ENCODE data around the gene AFTPH. TPM values are rescaled to one million over a fixed set of nuclear protein-coding genes. Genes with fewer than 3 reads are reported as not detected.

Gene AFTPH
- total RNA-seq, 1 experiment from 2014 or later = 13.5 TPM

DNA sequence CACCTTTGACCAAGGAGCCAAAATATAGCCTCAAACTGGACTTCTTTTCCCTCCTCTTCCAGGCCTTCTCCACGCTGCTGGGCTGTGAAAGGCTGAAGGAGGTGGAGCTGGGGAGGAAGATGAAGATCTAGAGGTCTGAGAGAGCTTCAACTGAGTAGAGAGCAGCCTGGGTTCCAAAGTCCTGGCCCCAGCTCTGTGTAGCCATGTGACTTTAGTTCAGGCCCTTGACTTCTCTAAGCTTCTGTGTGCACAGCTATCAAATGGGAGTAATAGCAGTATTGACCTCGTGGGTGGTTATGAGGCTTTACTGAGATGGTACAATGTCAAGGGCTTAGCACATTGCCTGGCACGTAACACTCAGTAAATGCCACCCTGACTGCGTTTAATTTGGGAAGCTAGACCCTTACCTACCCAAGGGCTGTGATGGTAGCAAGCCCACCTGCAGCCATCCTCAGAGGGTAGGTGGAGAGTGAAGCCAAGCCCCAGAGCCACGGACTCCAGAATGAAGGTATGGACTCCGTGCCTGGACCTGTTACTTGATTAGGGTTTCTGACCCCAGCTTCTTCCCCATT, 91.2 kb downstream of the AFTPH start:
- Mint-ChIP-seq H3K36me3 (ENCODE audit: insufficient read depth in 1 of 3, low read depth in 3 of 3) (no peaks in the 10 kb centered on the region), H3K4me1 (peaks cover 32 to 41% of the 10 kb centered on the region in 2 experiments), H3K4me3 (no peak overlapping the region), H3K27ac (no peak overlapping the region), H3K9me3 (no peaks in the 10 kb centered on the region), H3K27me3 (ENCODE audit: low read depth) (peaks cover 31% of the 10 kb centered on the region)
- Histone ChIP-seq H3K79me2 (ENCODE audit: insufficient read depth, low read length) (no peaks in the 10 kb centered on the region), H2AK5ac (ENCODE audit: insufficient read length, low read length) (no peak overlapping the region), H3K4me2 (ENCODE audit: insufficient read depth, insufficient read length, low read length) (no peak overlapping the region), H4K20me1 (ENCODE audit: control insufficient read depth, insufficient read depth, insufficient read length) (no peaks in the 10 kb centered on the region), H3K27ac (ENCODE audit: insufficient read length, low read depth, low read length) (no peak overlapping the region), H3K18ac (ENCODE audit: insufficient read length, low read depth, low read length) (no peak overlapping the region), H3K14ac (ENCODE audit: insufficient read depth, low read length) (no peak overlapping the region), H3K23ac (ENCODE audit: insufficient read length, low read depth, low read length) (no peak overlapping the region), H3K56ac (ENCODE audit: insufficient read length, low read depth, low read length) (no peak overlapping the region), H3K4me1 (ENCODE audit: insufficient read depth, low read length) (no peaks in the 10 kb centered on the region), H3K9ac (ENCODE audit: extremely low read depth, insufficient read length, low read length) (no peak overlapping the region), H2BK12ac (ENCODE audit: insufficient read length, low read depth, low read length) (no peak overlapping the region), H3K23me2 (ENCODE audit: insufficient read length, low read depth, low read length, poor library complexity, severe bottlenecking) (no peaks in the 10 kb centered on the region), H4K91ac (ENCODE audit: insufficient read length, low read depth, low read length) (no peak overlapping the region), H4K8ac (replicated peaks; ENCODE audit: insufficient read length, low read depth, low read length) (no peak overlapping the region), H2AFZ (ENCODE audit: low read length) (no peak overlapping the region), H3K79me1 (ENCODE audit: insufficient read depth, low read depth, low read length, poor library complexity, severe bottlenecking) (no peaks in the 10 kb centered on the region), H4K5ac (ENCODE audit: insufficient read length, low read depth, low read length) (no peak overlapping the region), H3K4ac (ENCODE audit: low read depth, low read length) (no peak overlapping the region), H3K9me3 (ENCODE audit: control insufficient read depth, low read depth, low read length) (no peaks in the 10 kb centered on the region), H2BK5ac (ENCODE audit: insufficient read length, low read length) (no peak overlapping the region), H3T11ph (ENCODE audit: low read length) (no peak overlapping the region), H3K27me3 (ENCODE audit: insufficient read depth, low read length) (no peaks in the 10 kb centered on the region), H2BK15ac (ENCODE audit: low read depth, low read length) (no peak overlapping the region), H2BK120ac (ENCODE audit: low read depth, low read length, poor library complexity, severe bottlenecking) (no peak overlapping the region), H2BK20ac (ENCODE audit: low read depth, low read length, poor library complexity, severe bottlenecking) (no peak overlapping the region)
- TF ChIP-seq, protein P1, sequence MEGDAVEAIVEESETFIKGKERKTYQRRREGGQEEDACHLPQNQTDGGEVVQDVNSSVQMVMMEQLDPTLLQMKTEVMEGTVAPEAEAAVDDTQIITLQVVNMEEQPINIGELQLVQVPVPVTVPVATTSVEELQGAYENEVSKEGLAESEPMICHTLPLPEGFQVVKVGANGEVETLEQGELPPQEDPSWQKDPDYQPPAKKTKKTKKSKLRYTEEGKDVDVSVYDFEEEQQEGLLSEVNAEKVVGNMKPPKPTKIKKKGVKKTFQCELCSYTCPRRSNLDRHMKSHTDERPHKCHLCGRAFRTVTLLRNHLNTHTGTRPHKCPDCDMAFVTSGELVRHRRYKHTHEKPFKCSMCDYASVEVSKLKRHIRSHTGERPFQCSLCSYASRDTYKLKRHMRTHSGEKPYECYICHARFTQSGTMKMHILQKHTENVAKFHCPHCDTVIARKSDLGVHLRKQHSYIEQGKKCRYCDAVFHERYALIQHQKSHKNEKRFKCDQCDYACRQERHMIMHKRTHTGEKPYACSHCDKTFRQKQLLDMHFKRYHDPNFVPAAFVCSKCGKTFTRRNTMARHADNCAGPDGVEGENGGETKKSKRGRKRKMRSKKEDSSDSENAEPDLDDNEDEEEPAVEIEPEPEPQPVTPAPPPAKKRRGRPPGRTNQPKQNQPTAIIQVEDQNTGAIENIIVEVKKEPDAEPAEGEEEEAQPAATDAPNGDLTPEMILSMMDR (conservative IDR thresholded peaks at IDR 0.05) = no peak
- no peak for DNase-seq
- no CpG with 5 or more reads among the region's 6 CpGs for WGBS (ENCODE audit: extremely low coverage, insufficient read length, low lambda C conversion rate)

Measured in H9 (cell line).